Panc1 (cell line): ENCODE measurements around the gene INPP4B.

Experiments
- CTCF ChIP-seq: fragments of 450-650 bp; IDR thresholded peaks from 2 replicates; pipeline ENCODE4 v1.5.1; 2017; ENCODE audit warnings: mild to moderate bottlenecking
- SIN3A ChIP-seq: IDR thresholded peaks from 2 replicates; pipeline ENCODE4 v1.6.1; 2012; ENCODE audit warnings: low read depth, mild to moderate bottlenecking, low read length, moderate library complexity, borderline replicate concordance; ENCODE audit not compliant: insufficient read depth

DNA sequence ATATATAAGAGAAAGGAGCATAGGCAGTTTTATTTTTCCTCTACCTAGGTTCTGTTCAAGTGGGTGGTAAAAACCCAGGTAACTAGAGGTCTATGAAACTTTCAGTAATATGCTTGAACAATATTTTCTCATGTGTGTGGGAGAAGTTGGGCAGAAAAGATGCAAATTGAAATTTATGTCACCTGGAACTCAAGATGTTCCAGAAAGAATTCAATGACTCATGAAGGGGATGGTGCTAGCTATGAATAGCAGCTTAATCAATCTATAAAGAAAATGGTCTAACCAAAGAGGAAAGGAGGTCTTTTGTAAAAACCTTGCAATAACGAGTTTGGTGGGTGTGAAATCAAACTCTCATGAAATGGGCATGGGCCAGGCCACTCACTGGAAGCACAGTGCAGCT, 263.8 kb downstream of the INPP4B start:
- TF ChIP-seq CTCF = no peak
- TF ChIP-seq SIN3A = no peak
